Cardiac fibroblast (primary cell): ENCODE results near the gene JPH3.
A peak's percentile ranks its signal among the peaks of the same experiment; 100 is the strongest.

Experiments
- DNase-seq, 2 donors: peaks; one replicate each; pipeline versions ENCODE4 v3.0.0 to v3.0.0-alpha.2; 2010; ENCODE audit warnings: low read depth in 2 of 2
- H3K4me3 ChIP-seq, 2 donors: replicated peaks in 1 of 2; 1 replicate in 1 of 2; 2 replicates in 1 of 2; pipeline ENCODE4 v1.5.1; 2011; ENCODE audit warnings: low read depth in 2 of 2, low read length in 2 of 2, mild to moderate bottlenecking in 2 of 2, moderate library complexity in 1 of 2
- TF ChIP-seq, protein P1 (sequence below): IDR thresholded peaks from one replicate; pipeline ENCODE4 v1.5.1; 2011; ENCODE audit warnings: low read depth, mild to moderate bottlenecking, low read length, inconsistent platforms

JPH3 gene

GRCh38 chr16:87607871-87608270 is 5.6 kb downstream of the JPH3 start:
- no peak for DNase-seq
- TF ChIP-seq, protein P1, sequence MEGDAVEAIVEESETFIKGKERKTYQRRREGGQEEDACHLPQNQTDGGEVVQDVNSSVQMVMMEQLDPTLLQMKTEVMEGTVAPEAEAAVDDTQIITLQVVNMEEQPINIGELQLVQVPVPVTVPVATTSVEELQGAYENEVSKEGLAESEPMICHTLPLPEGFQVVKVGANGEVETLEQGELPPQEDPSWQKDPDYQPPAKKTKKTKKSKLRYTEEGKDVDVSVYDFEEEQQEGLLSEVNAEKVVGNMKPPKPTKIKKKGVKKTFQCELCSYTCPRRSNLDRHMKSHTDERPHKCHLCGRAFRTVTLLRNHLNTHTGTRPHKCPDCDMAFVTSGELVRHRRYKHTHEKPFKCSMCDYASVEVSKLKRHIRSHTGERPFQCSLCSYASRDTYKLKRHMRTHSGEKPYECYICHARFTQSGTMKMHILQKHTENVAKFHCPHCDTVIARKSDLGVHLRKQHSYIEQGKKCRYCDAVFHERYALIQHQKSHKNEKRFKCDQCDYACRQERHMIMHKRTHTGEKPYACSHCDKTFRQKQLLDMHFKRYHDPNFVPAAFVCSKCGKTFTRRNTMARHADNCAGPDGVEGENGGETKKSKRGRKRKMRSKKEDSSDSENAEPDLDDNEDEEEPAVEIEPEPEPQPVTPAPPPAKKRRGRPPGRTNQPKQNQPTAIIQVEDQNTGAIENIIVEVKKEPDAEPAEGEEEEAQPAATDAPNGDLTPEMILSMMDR: no peak
- no peak overlapping the region for H3K4me3 ChIP-seq

GRCh38 chr16:87608400-87608985 is 6.2 kb downstream of the JPH3 start:
- no peak overlapping the region for H3K4me3 ChIP-seq
- peak; percentile 64 to 68 for DNase-seq
- TF ChIP-seq, protein P1: no peak

DNA sequence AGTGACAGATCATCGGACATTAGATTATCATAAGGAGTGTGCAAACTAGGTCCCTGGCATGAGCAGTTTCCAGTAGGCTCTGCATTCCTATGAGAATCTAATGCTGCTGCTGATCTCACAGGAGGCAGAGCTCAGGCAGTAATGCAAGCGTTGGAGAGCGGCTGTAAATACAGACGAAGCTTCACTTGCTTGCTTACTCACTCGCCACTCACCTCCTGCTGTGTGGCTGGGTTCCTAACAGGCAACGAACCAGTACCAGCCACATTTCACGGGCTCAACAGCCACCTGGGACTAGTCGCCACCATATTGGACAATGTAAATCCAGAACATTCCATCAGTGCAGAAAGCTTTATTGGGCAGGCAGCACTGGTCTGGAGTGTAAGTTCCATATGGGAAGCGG is 7.7 kb downstream of the JPH3 start:
- no peak overlapping the region for H3K4me3 ChIP-seq
- DNase-seq: no peak
- TF ChIP-seq, protein P1: no peak

- no peak overlapping the region for H3K4me3 ChIP-seq
- DNase-seq: no peak
Observed at GRCh38 chr16:87611456-87611855, 9.1 kb downstream of the JPH3 start.

GRCh38 chr16:87613961-87614360 is 11.7 kb downstream of the JPH3 start:
- TF ChIP-seq, protein P1: no peak
- DNase-seq: no peak
- H3K4me3 ChIP-seq: no peak overlapping the region

More at GRCh38 chr16:87611456-87611855, 9.1 kb downstream of the JPH3 start:
- TF ChIP-seq, protein P1: no peak

DNA sequence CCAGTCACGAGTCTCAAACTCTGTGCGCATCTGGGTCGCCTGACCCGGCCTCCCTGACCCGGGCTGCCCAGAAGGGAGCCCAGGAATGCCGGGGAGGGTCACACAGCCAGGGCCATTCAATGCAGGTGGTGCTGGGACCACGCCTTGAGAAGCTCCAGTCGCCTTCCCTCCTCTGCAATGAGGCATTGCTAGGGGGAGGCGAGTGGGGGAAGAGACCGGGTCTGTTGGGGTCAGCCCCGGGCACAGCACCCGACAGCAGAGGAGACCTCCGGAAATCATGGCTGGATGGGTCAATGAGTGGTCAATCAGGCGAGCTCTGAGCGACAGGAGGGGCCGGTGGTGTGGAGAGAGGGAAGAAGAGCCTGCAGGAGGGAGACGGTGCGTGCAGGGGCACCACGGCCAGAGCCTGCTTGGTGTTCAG is 13.3 kb downstream of the JPH3 start:
- H3K4me3 ChIP-seq: no peak overlapping the region
- TF ChIP-seq, protein P1: no peak
- DNase-seq: no peak

GRCh38 chr16:87616556-87616955 is 14.2 kb downstream of the JPH3 start:
- no peak for DNase-seq
- TF ChIP-seq, protein P1: no peak
- H3K4me3 ChIP-seq: no peak overlapping the region
